PC-9 (cell line): Measurements from ENCODE around the gene CELSR3. TPM values are rescaled to one million over a fixed set of nuclear protein-coding genes. Genes with fewer than 3 reads are reported as not detected.

ENCODE experiments used
- BruUV-seq: library from RNA; stranded (reverse); fragments of 400-500 nt; replicated peaks from 2 replicates; lab custom pipeline; 2021; lab: Mats Ljungman, UMichigan
- CTCF ChIA-PET: fragments of 300-600 bp; sonication (Branson Sonifier 250); formaldehyde crosslinking; loops from one replicate; lab custom pipeline; 2022; ENCODE audit warnings: antibody characterized with exemption; lab: Charles Lee
- POLR2A ChIA-PET: fragments of 300-600 bp; sonication (Branson Sonifier 250); formaldehyde crosslinking; loops from one replicate; lab custom pipeline; 2022; ENCODE audit warnings: antibody characterized with exemption; ENCODE audit not compliant: unreplicated experiment; lab: Charles Lee
- DNase-seq, 2 experiments: peaks; one replicate each; pipeline versions ENCODE4 v3.0.0 to v3.0.0-alpha.2; 2015 to 2022; ENCODE audit warnings: mixed read lengths in 1 of 2
- H2AFZ ChIP-seq: fragments of 200-600 bp; sonication (generic); 2 replicates; pipeline ENCODE4 v1.8.1; 2017; ENCODE audit warnings: antibody characterized with exemption
- H3F3A ChIP-seq: fragments of 200-600 bp; sonication (generic); 2 replicates; pipeline ENCODE4 v1.8.1; 2017; ENCODE audit warnings: antibody characterized with exemption, mild to moderate bottlenecking, low read depth; ENCODE audit not compliant: insufficient read depth
- H3K27ac ChIP-seq: fragments of 200-600 bp; sonication (generic); 2 replicates; pipeline ENCODE4 v1.6.1; 2016; ENCODE audit warnings: mixed run types
- H3K27me3 ChIP-seq: fragments of 200-600 bp; sonication (generic); 2 replicates; pipeline ENCODE4 v1.6.1; 2016; ENCODE audit warnings: low read depth, mixed run types; ENCODE audit not compliant: insufficient read depth
- H3K36me3 ChIP-seq: fragments of 200-600 bp; sonication (generic); 2 replicates; pipeline ENCODE4 v1.6.1; 2016; ENCODE audit warnings: low read depth, mixed run types
- H3K4me1 ChIP-seq: fragments of 200-600 bp; sonication (generic); replicated peaks from 2 replicates; pipeline ENCODE4 v1.6.1; 2016; ENCODE audit warnings: mixed run types; ENCODE audit not compliant: insufficient read depth
- H3K4me2 ChIP-seq: fragments of 200-600 bp; sonication (generic); 2 replicates; pipeline ENCODE4 v1.6.1; 2017; ENCODE audit warnings: mixed run types
- H3K4me3 ChIP-seq: fragments of 200-600 bp; sonication (generic); 2 replicates; pipeline ENCODE4 v1.6.1; 2016; ENCODE audit warnings: mixed run types
- H3K79me2 ChIP-seq: fragments of 200-600 bp; sonication (generic); 2 replicates; pipeline ENCODE4 v1.6.1; 2017; ENCODE audit warnings: low read depth, mixed run types
- H3K9me2 ChIP-seq: fragments of 200-600 bp; sonication (generic); 2 replicates; pipeline ENCODE4 v1.8.1; 2017; ENCODE audit warnings: mild to moderate bottlenecking; ENCODE audit not compliant: insufficient read depth
- H3K9me3 ChIP-seq: fragments of 200-600 bp; sonication (generic); 2 replicates; pipeline ENCODE4 v1.8.1; 2016; ENCODE audit warnings: low read depth; ENCODE audit not compliant: insufficient read depth
- H4K20me1 ChIP-seq: fragments of 200-600 bp; sonication (generic); 2 replicates; pipeline ENCODE4 v1.8.1; 2017; ENCODE audit not compliant: insufficient read depth
- EZH2 ChIP-seq: fragments of 200-600 bp; sonication (generic); IDR thresholded peaks from 2 replicates; pipeline ENCODE4 v1.8.0; 2017; ENCODE audit warnings: antibody characterized with exemption, low read depth
- intact Hi-C: fragments of 100-400 bp; cut with micrococcal nuclease; formaldehyde crosslinking; loops from one replicate; pipeline ENCODE4 v1.10.0; 2022; ENCODE audit not compliant: unreplicated experiment
- total RNA-seq: library from RNA; stranded (reverse); gene quantifications from 2 replicates; pipeline ENCODE4 v1.2.3, GENCODE V29; 2021
- TF ChIP-seq, protein P1 (sequence below): fragments of 200-600 bp; sonication (generic); conservative IDR thresholded peaks from 2 replicates; pipeline ENCODE4 v1.6.1; 2017; ENCODE audit warnings: mixed run types, antibody characterized with exemption, mild to moderate bottlenecking, moderate library complexity

The CELSR3 gene
- total RNA-seq, 1 experiment from 2014 or later, result 9.9 TPM

DNA sequence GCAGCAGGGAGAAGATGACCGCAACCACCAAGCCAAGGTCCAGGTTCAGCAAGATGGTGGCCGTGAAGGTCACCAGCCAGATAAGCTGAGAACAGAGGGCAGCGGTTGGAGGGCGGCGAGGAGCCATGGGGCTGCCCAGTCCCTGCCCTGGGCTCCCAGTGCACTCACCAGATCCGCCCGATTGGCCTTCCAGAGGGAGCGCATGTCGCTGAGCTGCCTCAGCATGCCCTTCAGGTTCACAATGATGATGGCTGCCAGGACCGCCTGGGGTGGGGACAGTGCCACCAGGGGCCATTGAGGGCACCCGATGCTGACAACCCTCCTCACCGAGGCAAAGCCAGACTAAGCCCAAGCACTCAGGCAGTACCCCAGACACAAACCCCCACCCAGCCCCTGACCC, 32.8 kb downstream of the CELSR3 start:
- Histone ChIP-seq H3K79me2 (no peaks in the 10 kb centered on the region), H3K4me3 (no peak overlapping the region), H3K9me3 (no peaks in the 10 kb centered on the region), H3K27ac (no peak overlapping the region), H3K36me3 (no peaks in the 10 kb centered on the region), H3F3A (0 out of 2 replicates have a peak, but pooled peaks cover 6% of the 10 kb centered on the region), H3K4me2 (no peak overlapping the region), H4K20me1 (0 out of 2 replicates have a peak, but pooled peaks cover 5% of the 10 kb centered on the region), H2AFZ (no peak overlapping the region), H3K4me1 (no peaks in the 10 kb centered on the region), H3K9me2 (no peaks in the 10 kb centered on the region), H3K27me3 (no peaks in the 10 kb centered on the region)
- no TSS peak for BruUV-seq
- CTCF ChIA-PET, result no interaction called here
- TF ChIP-seq, protein P1, sequence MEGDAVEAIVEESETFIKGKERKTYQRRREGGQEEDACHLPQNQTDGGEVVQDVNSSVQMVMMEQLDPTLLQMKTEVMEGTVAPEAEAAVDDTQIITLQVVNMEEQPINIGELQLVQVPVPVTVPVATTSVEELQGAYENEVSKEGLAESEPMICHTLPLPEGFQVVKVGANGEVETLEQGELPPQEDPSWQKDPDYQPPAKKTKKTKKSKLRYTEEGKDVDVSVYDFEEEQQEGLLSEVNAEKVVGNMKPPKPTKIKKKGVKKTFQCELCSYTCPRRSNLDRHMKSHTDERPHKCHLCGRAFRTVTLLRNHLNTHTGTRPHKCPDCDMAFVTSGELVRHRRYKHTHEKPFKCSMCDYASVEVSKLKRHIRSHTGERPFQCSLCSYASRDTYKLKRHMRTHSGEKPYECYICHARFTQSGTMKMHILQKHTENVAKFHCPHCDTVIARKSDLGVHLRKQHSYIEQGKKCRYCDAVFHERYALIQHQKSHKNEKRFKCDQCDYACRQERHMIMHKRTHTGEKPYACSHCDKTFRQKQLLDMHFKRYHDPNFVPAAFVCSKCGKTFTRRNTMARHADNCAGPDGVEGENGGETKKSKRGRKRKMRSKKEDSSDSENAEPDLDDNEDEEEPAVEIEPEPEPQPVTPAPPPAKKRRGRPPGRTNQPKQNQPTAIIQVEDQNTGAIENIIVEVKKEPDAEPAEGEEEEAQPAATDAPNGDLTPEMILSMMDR, result no peak
- TF ChIP-seq EZH2, result no peak
- DNase-seq, result no peak
- POLR2A ChIA-PET, result no interaction called here
- intact Hi-C loops, result no loop called here

DNA sequence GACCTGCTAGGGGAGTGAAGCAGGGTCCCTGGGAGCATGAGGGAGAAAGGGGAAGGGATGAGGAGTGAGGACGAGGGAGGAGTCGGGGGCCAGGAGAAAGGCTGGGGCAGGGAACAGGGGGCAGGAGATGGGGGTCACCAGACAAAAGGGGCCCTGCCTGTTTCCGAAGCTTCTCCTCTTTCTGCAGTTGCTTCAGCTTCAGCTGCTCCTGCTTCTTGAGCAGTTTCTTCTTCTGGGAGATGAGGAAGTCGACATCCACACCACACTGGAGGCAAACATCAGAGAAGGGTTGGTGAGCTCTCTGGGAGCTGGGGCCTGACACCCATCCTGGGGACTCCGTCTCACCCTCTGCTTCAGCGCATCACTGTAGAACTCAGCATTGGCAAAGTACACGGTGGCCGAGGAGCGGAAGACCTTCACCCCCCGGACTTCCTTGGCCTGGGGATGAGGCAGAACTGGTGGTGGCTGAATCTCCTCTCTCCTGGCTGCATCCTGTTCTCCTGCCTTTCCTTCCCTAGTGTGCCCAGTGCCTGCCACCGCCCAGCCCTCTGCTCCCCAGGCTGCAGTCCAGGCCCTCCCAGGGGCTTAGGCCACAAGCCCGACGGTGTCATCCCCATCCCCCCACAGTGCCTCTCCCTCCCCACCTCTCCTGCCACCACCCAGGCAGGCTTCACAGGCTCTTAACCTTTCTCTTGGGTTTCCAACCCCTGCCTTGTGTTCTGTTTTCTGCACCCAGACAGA, 34.2 kb downstream of the CELSR3 start:
- no peaks in the 10 kb centered on the region for H3K36me3 ChIP-seq

DNA sequence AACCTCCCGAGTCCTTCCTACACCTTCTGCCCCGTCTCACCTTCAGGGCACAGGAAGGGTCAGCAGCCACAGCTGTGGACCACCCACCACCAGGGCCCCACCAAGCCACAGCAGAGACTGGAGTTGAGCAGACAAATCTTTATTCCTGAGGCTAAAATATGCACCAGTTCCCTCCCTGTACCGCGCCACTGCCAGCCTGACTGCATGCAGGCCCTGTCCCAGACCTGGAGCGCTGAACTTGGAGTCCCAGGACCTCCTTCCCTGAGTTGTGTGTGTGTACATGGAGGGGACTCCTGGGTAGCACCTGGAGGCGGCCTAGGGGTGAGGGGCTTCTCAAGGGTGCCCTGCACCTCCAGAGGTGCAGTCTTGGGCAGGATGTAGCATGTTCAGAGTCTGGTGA, 37.1 kb downstream of the CELSR3 start:
- BruUV-seq, result no TSS peak
- TF ChIP-seq, protein P1, result no peak
- no peak for TF ChIP-seq EZH2
- H3K36me3 ChIP-seq, result no peaks in the 10 kb centered on the region
- no peaks in the 10 kb centered on the region for H3F3A ChIP-seq
- POLR2A ChIA-PET, result no interaction called here
- H3K27me3 ChIP-seq, result no peaks in the 10 kb centered on the region
- H3K4me1 ChIP-seq, result no peaks in the 10 kb centered on the region
- H3K79me2 ChIP-seq, result no peaks in the 10 kb centered on the region
- no peak overlapping the region for H3K4me2 ChIP-seq
- no peak overlapping the region for H3K27ac ChIP-seq
- no peaks in the 10 kb centered on the region for H4K20me1 ChIP-seq
- no peak overlapping the region for H2AFZ ChIP-seq
- H3K9me2 ChIP-seq, result no peaks in the 10 kb centered on the region
- no peak for DNase-seq
- H3K9me3 ChIP-seq, result no peaks in the 10 kb centered on the region
- H3K4me3 ChIP-seq, result no peak overlapping the region
- CTCF ChIA-PET, result no interaction called here
- intact Hi-C loops, result no loop called here

More for the DNA sequence above, 34.2 kb downstream of the CELSR3 start:
- DNase-seq, result no peak
- Histone ChIP-seq H3K4me3 (no peak overlapping the region), H3K9me2 (no peaks in the 10 kb centered on the region), H3K9me3 (no peaks in the 10 kb centered on the region), H3K4me1 (no peaks in the 10 kb centered on the region), H3K79me2 (no peaks in the 10 kb centered on the region), H4K20me1 (no peaks in the 10 kb centered on the region), H3K4me2 (no peak overlapping the region), H3K27ac (no peak overlapping the region), H2AFZ (no peak overlapping the region), H3F3A (no peaks in the 10 kb centered on the region), H3K27me3 (no peaks in the 10 kb centered on the region)
- no TSS peak for BruUV-seq
- POLR2A ChIA-PET, result no interaction called here
- CTCF ChIA-PET, result no interaction called here
- intact Hi-C loops, result no loop called here
- TF ChIP-seq, protein P1, result no peak
- TF ChIP-seq EZH2, result no peak
